Naive thymus-derived CD4-positive, alpha-beta T cell (primary cell): ENCODE measurements around the gene RFC1. TPM values are rescaled to one million over a fixed set of nuclear protein-coding genes. Genes with fewer than 3 reads are reported as not detected.

ENCODE experiments used
- ATAC-seq: fragments of 150-1000 bp; cut with Tn5 transposase; 2 replicates; pipeline ENCODE4 v1.10.0; 2021; ENCODE audit warnings: mild to moderate bottlenecking, moderate library complexity
- CTCF ChIA-PET: fragments of 350-600 bp; sonication (Branson Sonifier 250); formaldehyde crosslinking; loops from one replicate; lab custom pipeline; 2021; ENCODE audit warnings: antibody characterized with exemption; lab: Charles Lee
- POLR2A ChIA-PET: fragments of 350-600 bp; sonication (Branson Sonifier 250); formaldehyde crosslinking; loops from one replicate; lab custom pipeline; 2021; ENCODE audit warnings: antibody characterized with exemption, inconsistent platforms; lab: Charles Lee
- DNase-seq, 9 donors: peaks; one replicate each; pipeline versions ENCODE4 v3.0.0 to v3.0.0-alpha.2; 2020 to 2022; ENCODE audit warnings: mixed read lengths in 1 of 9
- H3K27ac ChIP-seq: one replicate; pipeline ENCODE4 v1.7.0; 2013; ENCODE audit warnings: mild to moderate bottlenecking, low read depth, low read length, moderate library complexity
- H3K27me3 ChIP-seq, 2 donors: one replicate each; pipeline ENCODE4 v1.7.0; 2013; ENCODE audit warnings: low read length in 2 of 2, mild to moderate bottlenecking in 2 of 2, moderate library complexity in 2 of 2; ENCODE audit not compliant: control insufficient read depth in 2 of 2, insufficient read depth in 2 of 2
- H3K36me3 ChIP-seq, 3 experiments: 1 replicate in 2 of 3; 2 replicates in 1 of 3; pipeline ENCODE4 v1.7.0; 2013; ENCODE audit warnings: low read length in 3 of 3, mild to moderate bottlenecking in 3 of 3, moderate library complexity in 1 of 3; ENCODE audit not compliant: insufficient read depth in 3 of 3, control insufficient read depth in 2 of 3
- H3K4me1 ChIP-seq, 2 donors: one replicate each; pipeline ENCODE4 v1.7.0; 2013; ENCODE audit warnings: low read length in 2 of 2, mild to moderate bottlenecking in 2 of 2, moderate library complexity in 1 of 2; ENCODE audit not compliant: control insufficient read depth in 2 of 2, insufficient read depth in 2 of 2
- H3K4me3 ChIP-seq: 2 replicates; pipeline ENCODE4 v1.7.0; 2013; ENCODE audit warnings: mild to moderate bottlenecking, low read length
- H3K9me3 ChIP-seq, 3 experiments: 1 replicate in 2 of 3; 2 replicates in 1 of 3; pipeline ENCODE4 v1.7.0; 2013; ENCODE audit warnings: low read length in 3 of 3; ENCODE audit not compliant: control insufficient read depth in 2 of 3
- H3K27ac Mint-ChIP-seq, 9 donors: one replicate each; pipeline ENCODE4 v1.8.0; 2020 to 2022; ENCODE audit warnings: mixed read lengths in 9 of 9, mild to moderate bottlenecking in 8 of 9, moderate library complexity in 5 of 9, inconsistent platforms in 2 of 9
- H3K27me3 Mint-ChIP-seq, 5 donors: one replicate each; pipeline ENCODE4 v1.8.0; 2021 to 2022; ENCODE audit warnings: mixed read lengths in 5 of 5, mild to moderate bottlenecking in 1 of 5
- H3K36me3 Mint-ChIP-seq, 5 donors: one replicate each; pipeline ENCODE4 v1.8.0; 2020 to 2022; ENCODE audit warnings: mixed read lengths in 5 of 5, mild to moderate bottlenecking in 3 of 5, inconsistent platforms in 1 of 5
- H3K4me1 Mint-ChIP-seq, 7 donors: one replicate each; pipeline ENCODE4 v1.8.0; 2020 to 2022; ENCODE audit warnings: mixed read lengths in 7 of 7, mild to moderate bottlenecking in 3 of 7, inconsistent platforms in 1 of 7
- H3K4me3 Mint-ChIP-seq, 10 donors: one replicate each; pipeline ENCODE4 v1.8.0; 2020 to 2022; ENCODE audit warnings: mild to moderate bottlenecking in 10 of 10, mixed read lengths in 10 of 10, moderate library complexity in 6 of 10, inconsistent platforms in 2 of 10
- H3K9me3 Mint-ChIP-seq, 11 donors: one replicate each; pipeline ENCODE4 v1.8.0; 2020 to 2022; ENCODE audit warnings: mixed read lengths in 11 of 11, mild to moderate bottlenecking in 4 of 11, inconsistent platforms in 1 of 11, moderate library complexity in 1 of 11
- intact Hi-C, 2 donors: fragments of 100-400 bp; cut with micrococcal nuclease; formaldehyde crosslinking; loops; one replicate each; pipeline ENCODE4 v1.15.1; 2023
- polyA plus RNA-seq, 2 donors: library from polyadenylated mRNA; unstranded; fragments of 300-500 nt; fragmentation: Illumina TruSeq; gene quantifications; one replicate each; pipeline ENCODE4 v1.2.3, GENCODE V29; 2021
- total RNA-seq, 6 experiments: library from RNA in 5 of 6; stranded (reverse) in 5 of 6; gene quantifications; 1 replicate in 5 of 6; 2 replicates in 1 of 6; pipeline ENCODE4 v1.2.3 and lab custom pipeline; 2021 to 2026

The RFC1 gene
- total and polyA plus RNA-seq, 7 experiments from 2014 or later = 33.8 to 66.4 (median 63.7) TPM

DNA sequence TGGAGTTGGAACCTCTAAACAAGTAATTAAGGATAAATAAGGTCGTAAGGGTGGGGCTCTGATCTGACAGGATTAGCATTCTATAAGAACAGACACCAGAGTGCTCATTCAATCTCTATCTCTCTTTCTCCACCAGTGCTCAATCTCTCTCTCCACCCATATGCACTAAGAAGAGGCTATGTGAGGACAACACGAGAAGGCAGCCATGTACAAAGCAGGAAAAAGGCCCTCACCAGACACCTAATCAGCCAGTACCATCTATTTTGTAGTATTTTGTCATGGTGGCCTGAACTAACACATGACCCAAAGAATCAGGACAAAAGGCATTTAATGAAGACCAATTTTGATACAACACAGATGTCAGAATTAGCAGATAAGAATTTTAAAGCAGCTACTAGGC is 16.8 kb downstream of the RFC1 start:
- Histone ChIP-seq H3K27ac (no peak overlapping the region), H3K27me3 (no peaks in the 10 kb centered on the region), H3K4me1 (peaks cover 11 to 24% of the 10 kb centered on the region in 2 donors), H3K4me3 (no peak overlapping the region), H3K36me3 (peaks cover 0 to 17% (median 0%) of the 10 kb centered on the region in 3 experiments), H3K9me3 (no peaks in the 10 kb centered on the region)
- DNase-seq = no peak
- H3K27me3 Mint-ChIP-seq = no peaks in the 10 kb centered on the region
- H3K27ac Mint-ChIP-seq = peak overlapping the region in 5 of 9 donors; percentile 9 to 92 (median 53)
- H3K36me3 Mint-ChIP-seq = peaks cover 10 to 45% (median 36%) of the 10 kb centered on the region in 5 donors
- no peak for ATAC-seq
- peak overlapping the region in 2 of 10 donors; percentile 27 to 39 for H3K4me3 Mint-ChIP-seq
- H3K4me1 Mint-ChIP-seq = peaks cover 25 to 76% (median 58%) of the 10 kb centered on the region in 7 donors
- CTCF ChIA-PET = no interaction called here
- POLR2A ChIA-PET = no interaction called here
- peaks cover 0 to 17% (median 5%) of the 10 kb centered on the region in 11 donors for H3K9me3 Mint-ChIP-seq
- intact Hi-C loops = no loop called here

GRCh38 chr4:39348371-39349315 is 17.5 kb downstream of the RFC1 start:
- H3K9me3 Mint-ChIP-seq = peaks cover 0 to 17% (median 5%) of the 10 kb centered on the region in 11 donors
- no peaks in the 10 kb centered on the region for H3K27me3 Mint-ChIP-seq
- H3K27ac ChIP-seq = no peak overlapping the region
- H3K4me3 ChIP-seq = no peak overlapping the region
- H3K9me3 ChIP-seq = no peaks in the 10 kb centered on the region
- H3K36me3 ChIP-seq = peaks cover 0 to 17% (median 0%) of the 10 kb centered on the region in 3 experiments
- POLR2A ChIA-PET = interaction anchor here (1.9 kb wide), 1 partner anchor 18 kb away, joined by 4 read pairs; no protein-coding TSS in a partner anchor
- intact Hi-C loops = no loop called here
- H3K36me3 Mint-ChIP-seq = peaks cover 10 to 47% (median 39%) of the 10 kb centered on the region in 5 donors
- DNase-seq = no peak
- peak overlapping the region in 2 of 10 donors; percentile 39 to 40 for H3K4me3 Mint-ChIP-seq
- no peaks in the 10 kb centered on the region for H3K27me3 ChIP-seq
- ATAC-seq = no peak
- peaks cover 8 to 19% of the 10 kb centered on the region in 2 donors for H3K4me1 ChIP-seq
- CTCF ChIA-PET = no interaction called here
- H3K4me1 Mint-ChIP-seq = peaks cover 19 to 69% (median 54%) of the 10 kb centered on the region in 7 donors
- H3K27ac Mint-ChIP-seq = peak overlapping the region in 7 of 9 donors; percentile 9 to 92 (median 36)

GRCh38 chr4:39346856-39347519 is 19.2 kb downstream of the RFC1 start:
- DNase-seq (no peak), ATAC-seq (no peak)
- Histone ChIP-seq H3K27ac (no peak overlapping the region), H3K4me1 (peaks cover 0 to 9% of the 10 kb centered on the region in 2 donors), H3K4me3 (no peak overlapping the region), H3K27me3 (no peaks in the 10 kb centered on the region), H3K9me3 (no peaks in the 10 kb centered on the region), H3K36me3 (peaks cover 0 to 23% (median 0%) of the 10 kb centered on the region in 3 experiments)
- Mint-ChIP-seq H3K27me3 (no peaks in the 10 kb centered on the region), H3K4me3 (peak overlapping the region in 3 of 10 donors; percentile 2 to 45 (median 10)), H3K36me3 (peaks cover 13 to 61% (median 50%) of the 10 kb centered on the region in 5 donors), H3K27ac (peak overlapping the region in 2 of 9 donors; percentile 4 to 33), H3K4me1 (peaks cover 23 to 65% (median 41%) of the 10 kb centered on the region in 7 donors), H3K9me3 (peaks cover 0 to 17% (median 5%) of the 10 kb centered on the region in 11 donors)
- ChIA-PET POLR2A (interaction anchor here (0.5 to 1.9 kb wide), 4 partner anchors 9 to 114 kb away, joined by 4 read pairs; no protein-coding TSS in a partner anchor), CTCF (interaction anchor here (0.6 kb wide), 1 partner anchor 73 kb away, joined by 3 read pairs; no protein-coding TSS in a partner anchor)
- intact Hi-C loops = no loop called here

DNA sequence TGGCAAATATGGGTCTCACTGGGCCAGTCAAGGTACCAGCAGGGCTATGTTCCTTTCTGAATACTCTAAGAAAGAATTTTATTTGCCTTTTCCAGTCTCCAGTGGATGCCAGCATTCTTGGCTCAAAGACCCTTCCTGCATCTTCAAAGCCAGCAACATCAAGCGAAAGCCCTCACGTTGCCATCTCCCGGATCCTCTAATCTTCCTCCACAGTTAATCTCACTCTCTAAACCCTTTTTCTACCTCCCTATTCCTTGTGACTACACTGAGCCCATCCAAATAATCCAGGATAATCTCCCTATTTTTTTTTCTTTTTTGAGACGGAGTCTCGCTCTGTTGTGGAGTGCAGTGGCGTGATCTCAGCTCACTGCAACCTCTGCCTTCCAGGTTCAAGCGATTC is 23.4 kb downstream of the RFC1 start:
- no peak overlapping the region for H3K4me3 Mint-ChIP-seq
- POLR2A ChIA-PET = no interaction called here

GRCh38 chr4:39341075-39341725 is 25.0 kb downstream of the RFC1 start:
- Mint-ChIP-seq H3K36me3 (peaks cover 3 to 62% (median 33%) of the 10 kb centered on the region in 5 donors), H3K27ac (peak overlapping the region in 2 of 9 donors; percentile 38 to 45), H3K4me1 (peaks cover 19 to 63% (median 49%) of the 10 kb centered on the region in 7 donors), H3K4me3 (no peak overlapping the region), H3K9me3 (no peaks in the 10 kb centered on the region), H3K27me3 (no peaks in the 10 kb centered on the region)
- ChIA-PET CTCF (no interaction called here), POLR2A (interaction anchor here (0.9 kb wide), 1 partner anchor 118 kb away, joined by 4 read pairs; the partner anchor contains the start of genes LIAS and RPL9)
- no peaks in the 10 kb centered on the region for H3K4me1 ChIP-seq
- intact Hi-C loops = no loop called here
- H3K27me3 ChIP-seq = no peaks in the 10 kb centered on the region
- peaks cover 0 to 19% (median 9%) of the 10 kb centered on the region in 3 experiments for H3K36me3 ChIP-seq
- no peak overlapping the region for H3K4me3 ChIP-seq
- ATAC-seq (no peak), DNase-seq (no peak)
- H3K27ac ChIP-seq = no peak overlapping the region
- H3K9me3 ChIP-seq = no peaks in the 10 kb centered on the region

More for the DNA sequence above, 23.4 kb downstream of the RFC1 start:
- Mint-ChIP-seq H3K9me3 (no peaks in the 10 kb centered on the region), H3K27me3 (no peaks in the 10 kb centered on the region), H3K4me1 (peaks cover 20 to 66% (median 52%) of the 10 kb centered on the region in 7 donors), H3K27ac (peak overlapping the region in 3 of 9 donors; percentile 14 to 43 (median 23)), H3K36me3 (peaks cover 8 to 64% (median 41%) of the 10 kb centered on the region in 5 donors)
- intact Hi-C loops = no loop called here
- peaks cover 0 to 1% of the 10 kb centered on the region in 2 donors for H3K4me1 ChIP-seq
- DNase-seq (no peak), ATAC-seq (no peak)
- H3K4me3 ChIP-seq = no peak overlapping the region
- CTCF ChIA-PET = no interaction called here
- H3K9me3 ChIP-seq = no peaks in the 10 kb centered on the region
- H3K27me3 ChIP-seq = no peaks in the 10 kb centered on the region
- peaks cover 0 to 19% (median 9%) of the 10 kb centered on the region in 3 experiments for H3K36me3 ChIP-seq
- no peak overlapping the region for H3K27ac ChIP-seq

- CTCF ChIA-PET = no interaction called here
- Histone ChIP-seq H3K9me3 (no peaks in the 10 kb centered on the region), H3K36me3 (peaks cover 0 to 19% (median 9%) of the 10 kb centered on the region in 3 experiments), H3K27ac (no peak overlapping the region), H3K4me3 (no peak overlapping the region), H3K4me1 (no peaks in the 10 kb centered on the region), H3K27me3 (no peaks in the 10 kb centered on the region)
- H3K36me3 Mint-ChIP-seq = peaks cover 3 to 62% (median 33%) of the 10 kb centered on the region in 5 donors
- POLR2A ChIA-PET = no interaction called here
- H3K27ac Mint-ChIP-seq = no peak overlapping the region
- ATAC-seq (no peak), DNase-seq (no peak)
- H3K27me3 Mint-ChIP-seq = no peaks in the 10 kb centered on the region
- H3K4me3 Mint-ChIP-seq = no peak overlapping the region
- intact Hi-C loops = loop anchor here in 1 of 2 donors (2.0 kb wide), 1 partner anchor 15 kb away; no protein-coding TSS in a partner anchor
- H3K4me1 Mint-ChIP-seq = peaks cover 20 to 72% (median 56%) of the 10 kb centered on the region in 7 donors
- H3K9me3 Mint-ChIP-seq = no peaks in the 10 kb centered on the region
Measured at GRCh38 chr4:39339968-39340367, 26.2 kb downstream of the RFC1 start.
